IMR-90 (cell line): ENCODE data around the gene C1orf167. TPM values are rescaled to one million over a fixed set of nuclear protein-coding genes. Genes with fewer than 3 reads are reported as not detected.

ENCODE experiments used
- ATAC-seq: fragments of 200-7000 bp; cut with Tn5 transposase; 2 replicates; pipeline ENCODE4 v1.9.1; 2020; ENCODE audit warnings: low read depth, mild to moderate bottlenecking, moderate library complexity
- BruUV-seq: library from RNA; stranded (reverse); fragments of 400-500 nt; replicated peaks from 2 replicates; lab custom pipeline; 2021; lab: Mats Ljungman, UMichigan
- CTCF ChIA-PET: fragments of 300-600 bp; formaldehyde crosslinking; extraction: SDS; loops from one replicate; lab custom pipeline; 2021; ENCODE audit warnings: antibody characterized with exemption; lab: Yijun Ruan, JAX
- POLR2A ChIA-PET: fragments of 300-600 bp; sonication (Branson Sonifier 250); formaldehyde crosslinking; loops from one replicate; lab custom pipeline; 2022; ENCODE audit warnings: antibody characterized with exemption; ENCODE audit not compliant: unreplicated experiment; lab: Charles Lee
- DNase-seq: peaks from one replicate; pipeline ENCODE4 v3.0.0; 2013
- H2AFZ ChIP-seq: replicated peaks from 2 replicates; pipeline ENCODE3; 2013; ENCODE audit warnings: low read length, mild to moderate bottlenecking; ENCODE audit not compliant: poor library complexity
- H2AK5ac ChIP-seq: 2 replicates; pipeline ENCODE4 v1.6.1; 2013; ENCODE audit warnings: low read depth, low read length, inconsistent platforms
- H2AK9ac ChIP-seq: replicated peaks from 2 replicates; pipeline ENCODE3; 2013; ENCODE audit warnings: mild to moderate bottlenecking, low read depth, low read length, moderate library complexity; ENCODE audit not compliant: poor library complexity
- H2BK120ac ChIP-seq: 2 replicates; pipeline ENCODE4 v1.6.1; 2013; ENCODE audit warnings: low read depth, low read length, inconsistent platforms
- H2BK15ac ChIP-seq: 3 replicates; pipeline ENCODE4 v1.6.1; 2013; ENCODE audit warnings: low read depth, low read length, inconsistent platforms
- H2BK20ac ChIP-seq: 2 replicates; pipeline ENCODE4 v1.6.1; 2013; ENCODE audit warnings: low read depth, mild to moderate bottlenecking, inconsistent platforms, low read length, moderate library complexity
- H2BK5ac ChIP-seq: 2 replicates; pipeline ENCODE4 v1.6.1; 2013; ENCODE audit warnings: mild to moderate bottlenecking, low read depth, low read length, inconsistent platforms; ENCODE audit not compliant: poor library complexity, severe bottlenecking
- H3K14ac ChIP-seq: replicated peaks from 2 replicates; pipeline ENCODE4 v1.6.1; 2013; ENCODE audit warnings: low read depth, low read length, inconsistent platforms
- H3K18ac ChIP-seq: 2 replicates; pipeline ENCODE4 v1.6.1; 2013; ENCODE audit warnings: low read depth, low read length, control low read depth
- H3K23ac ChIP-seq: 2 replicates; pipeline ENCODE4 v1.6.1; 2013; ENCODE audit warnings: low read depth, low read length, inconsistent platforms
- H3K27ac ChIP-seq: 2 replicates; pipeline ENCODE4 v1.5.1; 2013; ENCODE audit warnings: mild to moderate bottlenecking, control low read depth, low read length; ENCODE audit not compliant: insufficient read depth
- H3K27me3 ChIP-seq: 2 replicates; pipeline ENCODE4 v1.6.1; 2013; ENCODE audit warnings: low read length; ENCODE audit not compliant: control insufficient read depth, insufficient read depth
- H3K36me3 ChIP-seq: 2 replicates; pipeline ENCODE4 v1.6.1; 2013; ENCODE audit warnings: low read length, mixed read lengths; ENCODE audit not compliant: control insufficient read depth, insufficient read depth
- H3K4ac ChIP-seq: 2 replicates; pipeline ENCODE4 v1.6.1; 2013; ENCODE audit warnings: low read depth, low read length, inconsistent platforms
- H3K4me1 ChIP-seq: 2 replicates; pipeline ENCODE4 v1.6.1; 2013; ENCODE audit warnings: low read length, mixed read lengths; ENCODE audit not compliant: control insufficient read depth, insufficient read depth
- H3K4me2 ChIP-seq: 2 replicates; pipeline ENCODE4 v1.6.1; 2013; ENCODE audit warnings: low read depth, mild to moderate bottlenecking, control low read depth, low read length, moderate library complexity
- H3K4me3 ChIP-seq: 2 replicates; pipeline ENCODE4 v1.5.1; 2013; ENCODE audit warnings: low read depth, mild to moderate bottlenecking, control low read depth, low read length, moderate library complexity; ENCODE audit not compliant: insufficient read depth
- H3K56ac ChIP-seq: 2 replicates; pipeline ENCODE4 v1.6.1; 2013; ENCODE audit warnings: low read length, inconsistent platforms; ENCODE audit not compliant: insufficient read depth; ENCODE audit errors: extremely low read depth
- H3K79me1 ChIP-seq, 2 experiments: 2 replicates each; pipeline ENCODE4 v1.6.1; 2013; ENCODE audit warnings: low read length in 2 of 2, inconsistent platforms in 1 of 2, low read depth in 1 of 2
- H3K9ac ChIP-seq: 2 replicates; pipeline ENCODE4 v1.6.1; 2013; ENCODE audit warnings: low read depth, low read length, control low read depth
- H3K9me1 ChIP-seq: 2 replicates; pipeline ENCODE4 v1.6.1; 2013; ENCODE audit warnings: low read length, inconsistent platforms; ENCODE audit not compliant: insufficient read depth
- H3K9me3 ChIP-seq: 2 replicates; pipeline ENCODE4 v1.6.1; 2013; ENCODE audit warnings: low read length; ENCODE audit not compliant: control insufficient read depth, insufficient read depth
- H4K20me1 ChIP-seq: 2 replicates; pipeline ENCODE4 v1.6.1; 2013; ENCODE audit warnings: low read length, inconsistent platforms; ENCODE audit not compliant: insufficient read depth
- H4K5ac ChIP-seq: 2 replicates; pipeline ENCODE4 v1.6.1; 2013; ENCODE audit warnings: mild to moderate bottlenecking, low read depth, low read length, control low read depth
- H4K8ac ChIP-seq, 2 experiments: 2 replicates each; pipeline ENCODE4 v1.6.1; 2013; ENCODE audit warnings: low read depth in 2 of 2, low read length in 2 of 2, control low read depth in 1 of 2, inconsistent platforms in 1 of 2
- H4K91ac ChIP-seq: 2 replicates; pipeline ENCODE4 v1.6.1; 2013; ENCODE audit warnings: low read depth, low read length, inconsistent platforms; ENCODE audit not compliant: insufficient read depth
- MAFK ChIP-seq: IDR thresholded peaks from 2 replicates; pipeline ENCODE4 v1.6.1; 2012; ENCODE audit warnings: low read depth, low read length, improper control_type of control experiment
- RFX5 ChIP-seq: IDR thresholded peaks from 2 replicates; pipeline ENCODE4 v1.8.0; 2012; ENCODE audit warnings: low read depth, mild to moderate bottlenecking, low read length, moderate library complexity
- WGBS, 2 experiments: methylation state at CpG; one replicate each; pipeline versions ENCODE4 v1.1.5 to v1.1.7; 2013; ENCODE audit warnings: missing lambda C conversion rate in 2 of 2; ENCODE audit not compliant: insufficient read length in 1 of 2; ENCODE audit errors: extremely low coverage in 2 of 2; 5-methylcytosine and 5-hydroxymethylcytosine counted together
- dilution Hi-C: fragments of 300-500 bp; cut with HindIII; formaldehyde crosslinking; loops from one replicate; pipeline ENCODE4 v1.14.3; 2018; ENCODE audit warnings: low sequenced_read_pairs; ENCODE audit not compliant: unreplicated experiment
- in situ Hi-C: fragments of 300-500 bp; cut with MboI; formaldehyde crosslinking; loops from 3 replicates; pipeline ENCODE4 v1.14.3; 2019; ENCODE audit warnings: low sequenced_read_pairs, inconsistent platforms, mixed read lengths
- intact Hi-C: fragments of 100-400 bp; cut with micrococcal nuclease; formaldehyde crosslinking; loops from 2 replicates; pipeline ENCODE4 v1.10.0; 2022
- polyA plus RNA-seq, 3 experiments: library from polyadenylated mRNA; depleted of rRNA; stranded (reverse); fragments of >200 nt; gene quantifications; 2 replicates each; pipeline ENCODE4 v1.2.3, GENCODE V29; 2012; ENCODE audit warnings: low replicate concordance in 1 of 3
- total RNA-seq: library from RNA; depleted of rRNA; stranded (reverse); fragments of >200 nt; gene quantifications from 2 replicates; pipeline ENCODE4 v1.2.3, GENCODE V29; 2012

The C1orf167 gene
- total and polyA plus RNA-seq, 2 of the 4 experiments (the other 2 are of a cell fraction), result under 0.01 to 0.15 TPM

GRCh38 chr1:11823366-11824137 lies 61.6 kb downstream of the C1orf167 start:
- Histone ChIP-seq H2AK9ac (no peak overlapping the region), H2BK120ac (no peak overlapping the region), H3K23ac (no peak overlapping the region), H3K18ac (no peak overlapping the region), H2AFZ (no peak overlapping the region), H2BK15ac (no peak overlapping the region), H3K4me1 (peaks cover 1% of the 10 kb centered on the region; the same call in 1 of the 2 replicates), H3K36me3 (peaks cover 55% of the 10 kb centered on the region), H3K9me1 (peaks cover 10% of the 10 kb centered on the region; the same call in 1 of the 2 replicates), H4K8ac (no peak overlapping the region), H2BK5ac (no peak overlapping the region), H2AK5ac (no peak overlapping the region), H2BK20ac (no peak overlapping the region), H4K5ac (no peak overlapping the region), H3K56ac (no peak overlapping the region), H3K27ac (no peak overlapping the region), H3K9me3 (no peaks in the 10 kb centered on the region), H3K14ac (no peak overlapping the region), H3K4me2 (no peak overlapping the region), H3K4me3 (no peak overlapping the region), H4K20me1 (0 out of 2 replicates have a peak, but pooled peaks cover 3% of the 10 kb centered on the region), H3K4ac (no peak overlapping the region), H3K27me3 (no peaks in the 10 kb centered on the region), H4K91ac (no peak overlapping the region), H3K9ac (no peak overlapping the region), H3K79me1 (peaks cover 0 to 16% of the 10 kb centered on the region in 2 experiments; a peak in 3 of 4 replicates)
- in situ Hi-C loops, result no loop called here
- ChIA-PET POLR2A (interaction anchor here (0.6 kb wide), 1 partner anchor 8 kb away, joined by 4 read pairs; no protein-coding TSS in a partner anchor), CTCF (no interaction called here)
- intact Hi-C loops, result no loop called here
- ATAC-seq, result no peak
- TF ChIP-seq RFX5 (no peak), MAFK (peak; percentile 59)
- peak; percentile 10 for DNase-seq
- dilution Hi-C loops, result no loop called here
- 100% methylated on average over 5 of the region's 17 CpGs; no CpG with 5 or more reads in 1 of the 2 experiments for WGBS, 2 experiments
- BruUV-seq, result no TSS peak
